AG09319 (cell line): Measurements from ENCODE around the gene MPZL3.

Experiments used
- DNase-seq: peaks from one replicate; pipeline ENCODE4 v3.0.0-alpha.2; 2010; ENCODE audit warnings: low read depth; ENCODE audit errors: extremely low read depth
- TF ChIP-seq, protein P1 (sequence below): IDR thresholded peaks from 2 replicates; pipeline ENCODE4 v1.5.1; 2011; ENCODE audit warnings: low read depth, mild to moderate bottlenecking, inconsistent platforms, low read length, moderate library complexity

Gene MPZL3

DNA sequence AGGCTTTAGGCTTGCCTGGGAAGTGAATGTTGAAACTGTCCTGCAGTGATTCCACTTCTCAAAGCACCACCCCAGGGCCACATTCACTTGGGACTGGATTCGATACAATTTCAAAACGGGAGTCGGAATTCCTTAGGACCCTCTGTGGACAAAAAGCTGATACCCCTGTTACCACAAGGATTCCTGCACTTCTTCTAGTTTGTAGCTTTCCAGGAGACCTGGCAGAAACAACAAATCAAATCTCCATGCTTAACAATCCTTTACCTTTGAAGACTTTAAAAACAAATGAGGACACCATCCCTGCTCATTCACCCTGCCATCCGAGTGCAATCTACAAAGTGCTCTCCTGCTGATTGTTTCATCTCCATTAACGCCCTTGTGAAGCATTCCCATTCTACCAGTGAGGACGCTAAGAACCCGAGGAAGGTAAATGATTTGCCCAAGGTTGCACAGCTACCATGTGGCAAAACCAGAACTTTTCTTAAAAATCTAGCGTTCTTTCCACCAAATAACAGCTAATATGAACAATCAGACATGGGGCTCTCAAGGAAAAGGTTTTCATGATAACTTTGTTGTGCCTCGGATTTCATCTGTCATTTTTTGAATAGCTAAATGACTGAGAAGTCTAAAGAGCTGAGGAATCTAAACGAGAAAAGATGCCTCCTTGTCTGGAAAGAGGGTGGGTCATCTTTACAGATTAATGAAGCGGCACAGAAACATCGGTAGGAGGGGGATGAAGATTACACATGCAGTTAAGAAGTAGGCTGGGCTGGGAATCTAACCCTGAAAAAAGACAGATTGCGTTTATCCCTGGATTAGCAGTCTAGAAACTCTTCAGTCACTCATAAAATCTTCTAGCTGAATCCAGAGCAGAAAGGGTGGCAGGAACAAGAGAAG, 12.7 kb upstream of the MPZL3 start:
- no peak for DNase-seq
- TF ChIP-seq, protein P1, sequence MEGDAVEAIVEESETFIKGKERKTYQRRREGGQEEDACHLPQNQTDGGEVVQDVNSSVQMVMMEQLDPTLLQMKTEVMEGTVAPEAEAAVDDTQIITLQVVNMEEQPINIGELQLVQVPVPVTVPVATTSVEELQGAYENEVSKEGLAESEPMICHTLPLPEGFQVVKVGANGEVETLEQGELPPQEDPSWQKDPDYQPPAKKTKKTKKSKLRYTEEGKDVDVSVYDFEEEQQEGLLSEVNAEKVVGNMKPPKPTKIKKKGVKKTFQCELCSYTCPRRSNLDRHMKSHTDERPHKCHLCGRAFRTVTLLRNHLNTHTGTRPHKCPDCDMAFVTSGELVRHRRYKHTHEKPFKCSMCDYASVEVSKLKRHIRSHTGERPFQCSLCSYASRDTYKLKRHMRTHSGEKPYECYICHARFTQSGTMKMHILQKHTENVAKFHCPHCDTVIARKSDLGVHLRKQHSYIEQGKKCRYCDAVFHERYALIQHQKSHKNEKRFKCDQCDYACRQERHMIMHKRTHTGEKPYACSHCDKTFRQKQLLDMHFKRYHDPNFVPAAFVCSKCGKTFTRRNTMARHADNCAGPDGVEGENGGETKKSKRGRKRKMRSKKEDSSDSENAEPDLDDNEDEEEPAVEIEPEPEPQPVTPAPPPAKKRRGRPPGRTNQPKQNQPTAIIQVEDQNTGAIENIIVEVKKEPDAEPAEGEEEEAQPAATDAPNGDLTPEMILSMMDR = no peak

DNA sequence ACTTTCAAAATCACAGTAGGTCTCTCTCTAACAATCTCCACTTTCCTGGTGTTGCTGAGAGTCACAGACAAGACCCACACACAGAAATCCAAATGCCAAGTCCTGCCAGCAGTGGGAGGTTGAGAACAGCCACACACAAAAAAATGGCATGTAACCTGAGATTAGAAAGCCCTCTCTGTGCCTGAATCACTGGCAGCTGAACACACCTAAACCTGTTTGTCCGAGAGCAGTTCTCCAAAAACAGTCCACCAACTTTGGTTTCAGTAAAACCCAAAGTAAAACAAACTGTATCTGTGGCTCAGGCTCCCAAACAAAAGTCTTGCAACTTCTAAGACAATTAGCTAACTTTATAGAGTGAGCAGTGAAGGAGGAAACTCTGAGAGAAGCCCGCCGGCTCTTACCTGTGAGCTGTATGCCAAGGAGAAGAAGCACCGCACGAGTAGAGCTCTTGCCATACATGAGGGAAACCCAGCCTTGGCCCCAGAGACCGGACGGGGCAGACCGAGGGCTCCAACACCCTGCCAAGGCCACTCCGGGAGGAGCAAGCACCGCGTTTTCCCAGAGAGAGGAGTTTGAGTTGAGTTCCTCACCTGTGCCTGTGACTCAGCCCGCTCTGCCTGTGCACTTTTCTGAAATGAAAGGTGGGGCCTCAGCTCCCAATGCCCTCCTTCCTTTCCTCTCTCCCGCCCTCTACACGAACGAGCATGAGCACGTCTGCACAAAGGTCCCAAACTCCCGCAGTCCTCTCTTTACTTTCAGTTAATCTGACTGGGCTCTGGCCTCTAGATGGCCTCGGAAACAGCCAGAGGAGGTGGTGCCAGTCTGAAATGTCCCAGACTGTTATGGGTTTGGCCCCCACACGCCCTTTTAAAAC, 11.8 kb upstream of the MPZL3 start, which contains the start of gene MPZL2:
Gene MPZL2, minus strand, starts transcription at position 603 of the 874 bp plus-strand sequence. Its CDS starts 144 bp downstream, at position 459.
- DNase-seq = no peak
- TF ChIP-seq, protein P1 = no peak

DNA sequence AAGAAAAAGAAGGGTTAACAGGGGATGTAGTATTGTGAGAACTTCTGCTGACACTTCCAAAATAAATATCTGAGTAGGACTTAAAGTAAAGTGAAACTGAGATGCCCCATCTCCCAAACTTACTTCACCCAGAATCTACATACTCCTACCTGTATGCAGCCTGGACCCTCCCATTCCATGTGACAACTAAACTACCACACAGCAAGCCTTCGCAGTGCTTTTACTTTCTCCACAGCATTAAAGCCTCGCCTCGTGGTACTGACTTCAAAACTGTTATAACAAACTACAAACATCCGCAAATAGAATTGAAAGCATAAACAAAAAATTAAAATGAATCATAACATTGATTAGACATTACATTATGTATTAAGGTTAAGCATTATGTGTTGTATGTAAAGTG, 10.9 kb upstream of the MPZL3 start:
- DNase-seq = no peak
- TF ChIP-seq, protein P1 = no peak

DNA sequence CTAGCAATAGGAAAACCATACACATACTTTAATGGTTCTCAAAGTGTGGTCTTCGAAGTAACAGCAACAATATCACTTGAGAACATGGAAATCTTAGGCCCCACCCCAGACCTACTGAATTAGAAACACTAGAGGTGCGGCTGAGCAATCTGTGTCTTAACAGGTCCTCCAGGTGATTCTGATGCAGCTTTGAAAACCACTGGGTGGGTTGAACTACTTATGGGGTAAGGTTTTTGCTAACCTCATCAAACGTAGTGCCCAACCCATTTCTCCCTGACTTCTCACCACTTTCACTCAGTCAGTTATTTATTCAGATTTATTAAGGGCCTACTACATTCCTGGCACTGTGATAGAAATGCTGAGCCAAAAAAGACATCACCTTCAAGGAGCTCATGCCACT, 8.2 kb upstream of the MPZL3 start:
- DNase-seq = no peak

DNA sequence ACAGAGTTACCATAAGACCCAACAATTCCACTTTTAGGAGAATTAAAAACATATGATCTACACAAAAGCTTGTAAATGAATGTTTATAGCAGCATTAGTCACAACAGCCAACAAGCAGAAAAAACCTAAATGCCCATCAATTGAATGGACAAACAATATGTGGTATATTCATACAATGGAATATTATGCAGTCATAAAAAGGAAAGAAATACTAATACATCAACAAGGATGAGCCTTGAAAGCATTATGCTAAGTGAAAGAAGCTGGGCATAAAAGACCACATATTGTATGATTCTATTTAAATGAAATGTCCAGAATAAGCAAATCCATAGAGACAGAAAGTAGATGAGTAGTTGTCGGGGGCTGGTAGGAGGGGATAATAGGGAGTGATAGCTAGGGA, 7.0 kb upstream of the MPZL3 start:
- TF ChIP-seq, protein P1 = no peak
- DNase-seq = no peak

More for the DNA sequence above, 8.2 kb upstream of the MPZL3 start:
- TF ChIP-seq, protein P1 = no peak

DNA sequence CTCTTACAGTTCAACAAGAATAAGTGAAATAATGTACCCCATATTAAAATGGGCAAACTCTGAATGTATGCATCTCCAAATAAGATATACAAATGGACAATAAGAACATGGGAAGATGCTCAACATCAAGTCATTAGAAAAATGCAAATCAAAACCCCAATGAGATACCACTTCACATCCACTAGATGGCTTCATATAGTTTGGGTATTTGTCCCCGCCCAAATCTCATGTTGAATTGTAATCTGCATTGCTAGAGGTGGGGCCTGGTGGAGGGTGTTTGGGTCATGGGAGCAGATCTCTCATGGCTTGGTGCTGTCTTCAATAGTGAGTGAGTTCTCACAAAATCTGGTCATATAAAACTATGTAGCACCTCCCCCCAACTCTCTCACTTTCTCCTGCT, 6.2 kb upstream of the MPZL3 start:
- TF ChIP-seq, protein P1 = no peak; the same call in 1 of the 2 replicates
- DNase-seq = no peak
